ENCODE measurements around the gene CTNNA2.

CTNNA2 gene

DNA sequence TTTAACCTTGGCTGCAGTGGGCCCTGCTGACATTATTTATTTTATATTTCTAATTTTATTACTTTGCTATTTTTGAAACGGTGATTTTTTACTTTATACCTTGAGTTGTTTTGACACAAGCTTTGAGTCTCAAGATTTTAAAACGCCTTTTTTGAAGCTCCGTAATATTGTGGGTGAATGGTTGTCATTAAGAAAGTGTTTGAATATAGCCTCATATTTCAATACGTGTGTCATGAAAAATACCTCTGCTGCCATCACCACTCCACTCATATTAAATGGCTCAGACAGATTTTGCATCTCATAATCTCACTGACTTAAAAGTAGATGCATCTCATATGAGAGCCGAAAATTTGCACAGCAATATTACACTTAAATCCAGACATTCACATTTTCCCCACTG is 106.6 kb downstream of the CTNNA2 start:
- no peak for DNase-seq

DNA sequence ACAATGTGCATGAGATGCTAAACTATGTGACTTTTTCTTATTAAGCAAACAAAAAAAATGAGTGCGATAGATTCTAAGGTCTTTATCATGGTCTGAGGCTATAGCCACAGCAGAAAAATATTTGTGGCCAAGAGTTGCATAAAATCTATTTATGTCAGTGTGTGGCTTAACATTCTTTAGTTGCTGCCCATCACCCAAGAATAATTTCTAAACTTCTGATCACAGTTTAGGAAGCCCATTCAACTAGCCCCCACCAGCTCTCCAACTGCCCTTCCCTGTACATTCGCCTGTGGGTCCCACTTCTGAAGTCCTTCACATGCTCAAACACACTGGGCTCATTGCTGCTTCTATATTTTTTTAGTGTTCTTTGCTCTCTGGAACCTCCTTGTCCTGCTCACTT is 107.1 kb downstream of the CTNNA2 start:
- DNase-seq = no peak

- no peak for DNase-seq
Measured at GRCh38 chr2:79620679-79621078, 107.8 kb downstream of the CTNNA2 start.

DNA sequence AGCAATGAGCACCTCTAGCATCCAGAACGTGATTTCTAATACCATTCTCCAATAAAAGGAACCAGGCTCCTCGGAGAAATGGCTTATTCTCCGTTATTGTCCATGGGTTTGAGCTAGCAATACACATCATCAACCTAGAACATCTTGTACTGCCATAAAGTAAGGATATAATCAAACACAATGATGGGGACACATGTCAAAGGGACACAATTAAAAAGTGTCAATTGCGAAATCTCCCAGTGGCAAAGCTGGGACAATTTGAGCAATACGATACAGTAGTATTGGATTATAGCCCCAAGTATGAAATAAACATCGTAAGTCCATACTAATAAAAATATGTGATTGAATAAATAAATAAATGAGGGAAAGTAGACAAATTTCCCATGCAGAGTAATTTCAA is 108.4 kb downstream of the CTNNA2 start:
- DNase-seq = no peak

DNA sequence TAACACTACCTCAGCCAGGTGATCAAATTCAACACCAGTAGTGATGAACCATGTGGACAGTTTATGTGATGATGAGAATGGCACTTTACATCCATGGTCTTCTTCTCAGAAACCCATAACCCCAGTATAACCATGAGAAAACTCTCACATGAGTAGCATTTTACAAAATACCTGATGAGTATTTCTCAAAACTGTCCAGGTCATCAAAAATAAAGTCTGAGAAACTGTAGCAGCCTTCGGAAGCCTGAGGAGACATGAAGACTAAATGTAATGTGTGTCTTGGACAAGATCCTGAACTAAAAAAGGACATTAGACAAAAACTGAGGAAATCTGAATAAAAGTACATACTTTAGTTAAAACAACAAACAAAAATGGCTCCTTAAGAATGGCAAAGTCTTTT is 108.9 kb downstream of the CTNNA2 start:
- no peak for DNase-seq

DNA sequence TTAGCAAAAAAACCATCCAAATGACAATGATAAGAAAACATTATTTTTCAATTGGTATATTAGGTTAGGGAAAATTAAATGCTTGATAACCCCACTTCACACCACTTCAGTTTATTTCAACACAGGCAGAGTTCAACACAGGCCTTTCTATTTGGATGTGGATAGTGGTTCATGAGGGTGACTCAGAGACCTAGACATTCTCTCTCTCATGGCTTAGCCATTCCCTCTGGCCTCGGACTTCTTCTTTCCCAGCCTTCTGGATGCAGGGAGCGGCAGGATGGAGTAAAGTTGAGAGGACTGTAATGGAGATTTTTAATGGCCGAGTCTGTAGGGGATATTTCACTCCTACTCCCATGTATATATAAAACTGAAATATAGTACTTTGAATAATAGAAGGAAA is 109.7 kb downstream of the CTNNA2 start:
- DNase-seq = no peak

GRCh38 chr2:79627237-79627636 is 114.4 kb downstream of the CTNNA2 start:
- DNase-seq = no peak

DNA sequence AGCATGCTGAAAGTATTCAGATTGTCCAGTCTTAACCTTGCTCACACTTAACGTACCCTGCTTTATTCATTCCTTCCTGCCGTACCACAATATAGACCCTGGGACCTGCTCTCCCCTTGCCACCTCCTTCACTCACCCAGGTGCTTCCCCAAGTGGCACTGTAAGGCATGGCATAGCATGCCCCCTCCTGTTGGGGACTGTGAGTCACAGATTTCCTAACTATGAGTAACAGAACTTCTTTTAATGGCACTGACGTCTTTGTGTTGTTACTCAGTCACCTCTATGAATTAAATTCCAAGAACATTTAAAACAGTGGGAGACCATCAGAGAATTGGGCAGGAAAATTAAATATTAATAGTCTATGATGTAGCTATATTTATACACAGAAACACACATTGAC is 117.2 kb downstream of the CTNNA2 start:
- no peak for DNase-seq

DNA sequence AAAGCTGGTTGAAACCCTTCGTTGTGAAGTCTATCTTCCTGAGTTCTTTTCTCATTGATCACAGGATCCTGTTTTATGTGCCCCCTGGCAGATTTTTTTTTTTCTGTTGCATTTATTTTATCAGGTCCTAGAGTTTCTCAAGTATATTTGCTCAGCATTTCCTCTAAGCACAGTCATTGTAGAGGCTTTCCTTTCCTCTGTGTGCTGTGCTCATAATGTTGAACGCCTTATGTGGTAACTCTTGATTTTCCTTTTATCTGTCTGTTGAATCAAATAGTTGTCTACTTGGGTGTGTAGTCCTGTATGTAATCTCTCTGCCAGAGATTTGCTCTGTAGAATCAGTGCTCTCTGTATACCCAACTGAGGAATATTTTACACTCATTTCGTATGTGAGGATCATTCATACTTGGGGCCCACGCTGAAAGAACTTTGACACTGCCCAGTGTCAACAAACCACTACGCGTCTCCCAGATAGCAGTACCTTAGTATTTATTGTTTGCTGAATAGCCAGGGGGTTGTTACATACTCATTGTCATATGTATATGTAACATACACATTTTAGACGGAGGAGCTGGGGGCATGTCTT is 118.2 kb downstream of the CTNNA2 start:
- DNase-seq = no peak

DNA sequence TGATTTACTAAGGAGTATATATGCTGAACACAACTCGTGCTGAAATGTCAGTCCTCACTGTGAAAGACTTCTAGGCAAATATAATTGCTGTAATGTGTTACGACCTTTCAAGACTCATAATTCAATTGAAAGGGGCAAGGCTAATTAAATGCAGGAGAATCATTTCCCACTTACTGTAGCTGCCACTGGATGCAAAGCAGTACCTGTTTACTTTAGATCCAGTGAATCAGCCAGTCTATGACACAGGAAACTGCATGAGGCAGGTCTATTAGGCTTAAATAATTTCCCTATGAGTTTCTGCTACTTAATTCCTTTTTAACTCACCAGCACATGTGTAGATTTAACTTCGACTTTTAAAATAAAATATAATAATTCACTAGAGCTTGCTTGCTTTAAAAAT is 125.6 kb downstream of the CTNNA2 start:
- DNase-seq = no peak

DNA sequence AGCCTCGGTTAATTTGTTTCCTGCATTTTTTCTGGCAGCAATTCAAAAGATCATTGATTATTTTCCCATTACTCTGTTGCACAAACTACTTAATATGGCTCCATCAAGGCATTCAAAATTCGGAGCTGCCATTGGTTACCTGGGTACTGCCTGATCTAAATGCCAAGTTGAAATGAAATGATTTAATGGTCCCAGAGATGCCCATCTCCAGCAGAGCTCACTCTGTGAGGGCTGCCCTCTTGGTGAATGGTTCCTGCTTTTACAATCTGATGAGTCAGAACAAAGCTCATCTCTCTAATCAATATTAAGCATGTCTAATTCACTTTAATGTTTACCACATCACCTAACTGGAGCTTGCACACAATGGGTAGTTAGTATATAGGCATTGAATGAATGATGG is 126.1 kb downstream of the CTNNA2 start:
- no peak for DNase-seq

- no peak for DNase-seq
Measured at GRCh38 chr2:79640001-79640400, 127.2 kb downstream of the CTNNA2 start.

DNA sequence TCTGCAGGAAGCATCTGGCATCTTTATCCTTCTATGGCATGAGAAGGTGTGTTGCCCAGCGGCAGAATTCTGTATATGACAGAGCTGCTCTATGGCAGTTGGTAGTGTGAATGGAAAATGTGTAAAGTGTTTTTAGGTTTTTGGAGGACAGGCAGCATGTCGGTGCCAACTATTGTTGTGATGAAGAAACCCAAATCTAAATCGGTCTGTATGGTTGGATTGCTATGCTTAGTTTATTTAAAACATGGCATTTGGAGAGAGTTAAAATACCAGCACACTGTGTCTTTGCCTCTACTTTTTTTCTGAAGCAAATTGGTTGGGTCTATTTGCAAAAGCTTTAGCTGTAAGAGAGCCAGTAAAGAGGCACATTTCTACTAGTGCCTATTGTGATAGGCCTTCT is 136.7 kb downstream of the CTNNA2 start:
- DNase-seq = no peak

DNA sequence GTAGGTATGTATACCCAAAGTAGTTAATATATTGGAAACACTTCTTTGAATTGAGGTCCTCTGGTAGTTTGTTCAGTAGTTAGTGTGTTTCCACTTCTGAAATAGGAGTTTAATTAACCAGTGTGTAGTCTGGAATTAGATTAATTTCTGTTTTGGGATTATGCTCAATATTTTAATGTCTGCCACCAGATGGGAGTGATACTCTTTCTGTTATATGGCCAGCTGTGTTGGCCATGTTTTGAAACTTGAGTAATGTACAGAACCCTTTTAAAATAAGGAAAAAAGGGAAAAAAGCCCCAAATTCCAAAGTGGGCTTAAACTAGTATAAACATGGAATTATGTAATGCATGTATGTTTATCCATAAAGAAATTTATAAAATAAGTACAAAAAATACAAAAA is 147.7 kb downstream of the CTNNA2 start:
- DNase-seq = no peak

- no peak for DNase-seq
Measured at GRCh38 chr2:79665091-79665490, 152.2 kb downstream of the CTNNA2 start.

DNA sequence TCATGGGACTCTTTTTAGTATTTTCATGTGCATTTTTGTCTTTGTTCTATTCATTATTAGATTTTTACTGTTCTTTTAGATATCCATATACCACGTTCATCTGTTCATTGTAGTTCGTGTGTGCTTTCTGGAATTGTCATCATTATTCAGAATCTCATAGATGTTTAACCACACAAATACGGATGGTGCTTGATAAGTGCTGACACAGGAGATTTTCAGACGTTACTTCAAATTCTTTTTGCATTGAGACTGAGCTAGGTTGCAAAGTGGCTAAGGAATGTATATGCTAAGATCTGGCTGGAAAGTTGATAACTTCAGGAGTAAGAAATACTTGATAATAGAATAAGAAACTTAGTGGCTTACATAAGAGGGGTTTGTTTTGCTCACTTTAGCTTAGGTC is 153.6 kb downstream of the CTNNA2 start:
- DNase-seq = no peak

GRCh38 chr2:79669714-79670113 is 156.9 kb downstream of the CTNNA2 start:
- no peak for DNase-seq

- DNase-seq = no peak
Measured at GRCh38 chr2:79670198-79670597, 157.3 kb downstream of the CTNNA2 start.

GRCh38 chr2:79686884-79687283 is 174.0 kb downstream of the CTNNA2 start:
- DNase-seq = no peak

DNA sequence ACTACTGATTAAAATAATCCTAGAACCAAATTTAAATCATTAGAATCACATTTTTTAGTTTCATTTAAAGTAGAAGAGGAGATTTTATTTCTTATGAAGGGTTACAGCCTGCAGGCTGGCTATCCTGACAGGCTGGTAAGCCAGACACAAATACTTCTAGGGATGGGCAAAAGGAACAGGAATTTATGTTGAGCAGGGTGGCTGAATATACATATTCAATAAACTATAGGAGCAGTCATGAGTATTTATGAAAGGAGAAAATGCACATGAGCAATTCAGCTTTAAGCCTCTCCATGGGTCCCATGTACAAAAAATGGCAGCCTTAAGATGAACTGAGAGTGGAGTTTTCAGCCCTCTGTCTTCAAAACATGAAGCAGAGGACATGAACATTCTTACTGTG is 182.4 kb downstream of the CTNNA2 start:
- no peak for DNase-seq

DNA sequence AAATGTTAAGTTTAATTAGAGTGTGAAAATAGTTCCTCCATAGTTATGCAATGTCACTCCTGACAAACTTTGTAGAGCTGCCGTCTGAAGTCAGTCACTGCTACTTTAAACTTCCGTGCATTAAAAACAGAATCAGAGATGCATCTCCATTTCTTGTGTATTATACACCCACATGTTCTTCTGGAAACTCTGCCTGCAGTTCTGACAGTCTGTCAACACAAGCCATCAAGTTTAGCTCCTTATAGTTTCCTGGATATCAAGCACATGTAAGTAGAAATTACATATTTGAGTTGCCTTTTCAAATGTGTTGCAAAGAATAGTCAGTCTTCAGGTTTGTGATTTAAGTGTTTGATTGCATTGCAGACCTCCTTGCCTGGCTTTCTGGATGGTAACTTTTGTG is 184.3 kb downstream of the CTNNA2 start:
- DNase-seq = no peak

- DNase-seq = no peak
Measured at GRCh38 chr2:79700651-79701050, 187.8 kb downstream of the CTNNA2 start.

DNA sequence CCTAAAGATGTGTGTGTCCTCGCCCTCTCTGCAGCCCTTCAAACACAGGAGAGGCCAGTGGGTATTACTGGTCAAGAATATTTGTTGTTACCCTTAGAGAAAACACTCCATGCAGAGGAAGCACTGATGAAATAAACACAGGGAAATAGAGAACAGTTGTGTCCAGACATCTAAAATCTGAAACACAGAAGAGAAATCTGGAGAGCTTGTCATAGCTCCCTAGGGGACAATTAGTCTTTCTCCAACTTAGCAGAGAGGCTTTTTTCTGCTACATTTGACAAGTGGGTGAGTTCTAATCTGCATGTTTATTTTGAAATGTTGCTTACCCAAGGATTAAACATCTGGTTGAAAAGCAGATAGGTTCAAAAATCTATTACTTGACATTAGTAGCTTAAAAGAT is 190.1 kb downstream of the CTNNA2 start:
- DNase-seq = no peak

GRCh38 chr2:79711098-79711497 is 198.2 kb downstream of the CTNNA2 start:
- DNase-seq = no peak

DNA sequence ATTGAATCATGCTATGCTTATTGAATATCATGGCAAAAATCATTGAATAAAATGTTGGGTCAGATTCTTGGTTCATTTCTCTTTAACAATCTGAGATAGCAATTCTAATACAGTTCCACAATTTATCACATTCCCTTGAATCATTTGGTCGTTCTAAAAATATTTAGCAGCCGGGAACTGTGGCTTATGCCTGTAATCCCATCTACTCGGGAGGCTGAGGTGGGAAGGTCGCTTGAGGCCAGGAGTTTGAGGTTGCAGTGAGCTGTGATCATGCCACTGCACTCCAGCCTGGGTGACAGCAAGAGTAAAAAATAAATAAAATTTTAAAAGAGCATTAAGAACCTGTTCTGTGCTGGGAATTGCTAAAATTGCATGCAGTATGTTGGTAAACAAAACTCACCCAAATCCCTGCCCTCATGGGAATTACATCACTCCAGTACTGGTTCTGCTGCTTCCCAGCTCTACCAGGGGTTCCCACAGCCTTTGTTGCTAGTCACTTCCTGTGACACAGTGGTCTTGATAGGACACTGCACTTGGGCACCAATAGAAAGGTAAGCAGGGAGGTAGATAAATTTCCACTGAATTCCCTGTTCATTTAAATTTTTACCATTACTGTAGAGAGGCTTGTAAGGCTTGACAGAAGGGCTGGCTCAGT is 200.4 kb downstream of the CTNNA2 start:
- no peak for DNase-seq
